ENCODE measurements around the gene KRTAP9-8. TPM values are rescaled to one million over a fixed set of nuclear protein-coding genes. Genes with fewer than 3 reads are reported as not detected.
A peak's percentile ranks its signal among the peaks of the same experiment; 100 is the strongest.

Gene KRTAP9-8
- total RNA-seq, 3 donors from 2014 or later (not counting 1 experiment from before 2014, with no cell fraction given): not detected

GRCh38 chr17:41199421-41200078 lies 38.2 kb upstream of the KRTAP9-8 start:
- WGBS (ENCODE audit: insufficient coverage): 83% methylated on average over 4 of the region's 5 CpGs
- Mint-ChIP-seq H3K27me3 (ENCODE audit: low read depth in 2 of 2) (peaks cover 11 to 27% of the 10 kb centered on the region in 2 donors), H3K9me3 (no peaks in the 10 kb centered on the region), H3K4me3 (no peak overlapping the region), H3K36me3 (no peaks in the 10 kb centered on the region), H3K4me1 (no peaks in the 10 kb centered on the region), H3K27ac (no peak overlapping the region)
- ATAC-seq (no peak), DNase-seq (no peak)
- intact Hi-C loops (cut with micrococcal nuclease): no loop called here
- peaks cover 2% of the 10 kb centered on the region for H3K27me3 ChIP-seq (ENCODE audit: control insufficient read depth, insufficient read depth, low read length)
- H3K4me3 ChIP-seq (ENCODE audit: low read length): no peak overlapping the region
- H3K9me3 ChIP-seq (ENCODE audit: control insufficient read depth, insufficient read depth, low read length): no peaks in the 10 kb centered on the region
- H3K4me1 ChIP-seq (ENCODE audit: control insufficient read depth, insufficient read depth, low read length): no peaks in the 10 kb centered on the region
- no peaks in the 10 kb centered on the region for H3K36me3 ChIP-seq (ENCODE audit: control insufficient read depth, insufficient read depth, low read length)
- no peak overlapping the region for H3K27ac ChIP-seq (ENCODE audit: low read length)
- TF ChIP-seq CTCF (IDR thresholded peaks at IDR 0.05): no peak

DNA sequence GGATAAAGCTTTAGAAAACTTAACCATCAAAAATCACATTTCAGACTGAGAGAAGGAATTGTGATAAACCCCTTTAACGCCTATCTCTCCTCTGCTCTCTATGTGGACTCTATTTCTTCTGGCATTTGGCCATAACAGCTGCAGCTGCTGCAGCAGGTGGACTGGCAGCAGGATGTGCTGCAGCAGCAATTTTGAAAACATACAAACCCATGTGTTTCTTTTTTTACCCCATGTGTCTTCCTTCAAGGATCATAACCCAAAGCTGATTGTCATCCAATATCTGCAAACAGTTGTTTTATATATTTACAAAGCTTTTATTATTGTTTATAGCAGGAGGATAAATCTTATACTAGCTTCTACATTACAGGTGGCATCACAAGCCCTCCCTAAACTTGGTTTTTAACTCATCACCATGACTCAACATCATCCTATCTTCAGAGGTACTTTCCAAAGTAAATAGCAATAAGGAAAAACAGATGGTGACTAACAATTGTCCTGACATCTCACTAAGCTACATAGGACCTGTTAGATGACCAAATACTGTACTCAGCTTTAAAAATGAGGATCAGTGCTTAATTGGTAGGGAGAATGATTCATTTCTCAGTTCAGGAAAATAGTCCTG lies 25.8 kb upstream of the KRTAP9-8 start:
- H3K27ac ChIP-seq (ENCODE audit: low read length): no peak overlapping the region
- H3K27me3 ChIP-seq (ENCODE audit: control insufficient read depth, insufficient read depth, low read length): peaks cover 6% of the 10 kb centered on the region
- intact Hi-C loops (cut with micrococcal nuclease): no loop called here
- TF ChIP-seq CTCF (IDR thresholded peaks at IDR 0.05): no peak
- H3K9me3 ChIP-seq (ENCODE audit: control insufficient read depth, insufficient read depth, low read length): no peaks in the 10 kb centered on the region
- H3K4me3 ChIP-seq (ENCODE audit: low read length): no peak overlapping the region
- no peaks in the 10 kb centered on the region for H3K4me1 ChIP-seq (ENCODE audit: control insufficient read depth, insufficient read depth, low read length)
- Mint-ChIP-seq H3K4me1 (no peaks in the 10 kb centered on the region), H3K27me3 (ENCODE audit: low read depth in 2 of 2) (peaks cover 28 to 50% of the 10 kb centered on the region in 2 donors), H3K4me3 (no peak overlapping the region), H3K27ac (no peak overlapping the region), H3K36me3 (peaks cover 5% of the 10 kb centered on the region), H3K9me3 (no peaks in the 10 kb centered on the region)
- no peak for ATAC-seq
- DNase-seq: peak in 1 of 2 donors; percentile 14
- WGBS (ENCODE audit: insufficient coverage): 67% methylated on average over 1 of the region's 1 CpG
- H3K36me3 ChIP-seq (ENCODE audit: control insufficient read depth, insufficient read depth, low read length): no peaks in the 10 kb centered on the region

DNA sequence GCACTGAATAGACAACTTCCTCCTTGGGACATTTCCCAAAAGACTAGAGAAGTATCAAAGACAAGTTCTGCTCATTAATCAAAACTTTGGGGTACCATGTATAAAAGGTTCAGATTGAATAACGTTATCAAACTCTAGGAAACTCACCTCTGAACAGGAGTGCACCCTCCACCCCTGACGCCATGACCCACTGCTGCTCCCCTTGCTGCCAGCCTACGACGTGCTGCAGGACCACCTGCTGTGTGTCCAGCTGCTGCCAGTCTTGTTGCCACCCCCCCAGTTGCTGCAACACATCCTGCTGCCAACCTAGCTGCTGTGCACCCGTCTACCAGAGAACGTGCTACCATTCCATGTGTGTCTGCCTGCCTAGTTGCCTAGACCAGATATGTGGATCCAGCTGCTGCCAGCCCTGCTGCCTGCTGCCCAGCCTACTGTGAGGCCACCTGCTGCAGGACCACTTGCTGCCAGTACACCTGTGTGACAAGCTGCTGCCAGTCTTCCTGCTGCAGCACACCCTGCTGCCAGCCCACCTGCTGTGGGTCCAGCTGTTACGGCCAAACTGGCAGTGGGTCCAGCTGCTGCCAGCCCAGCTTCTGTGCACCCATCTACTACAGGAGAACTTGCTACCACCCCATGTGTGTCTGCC lies 25.2 kb upstream of the KRTAP9-8 start:
- no peak overlapping the region for H3K4me3 Mint-ChIP-seq
- Histone ChIP-seq H3K4me3 (ENCODE audit: low read length) (no peak overlapping the region), H3K9me3 (ENCODE audit: control insufficient read depth, insufficient read depth, low read length) (no peaks in the 10 kb centered on the region), H3K4me1 (ENCODE audit: control insufficient read depth, insufficient read depth, low read length) (no peaks in the 10 kb centered on the region), H3K36me3 (ENCODE audit: control insufficient read depth, insufficient read depth, low read length) (no peaks in the 10 kb centered on the region), H3K27ac (ENCODE audit: low read length) (no peak overlapping the region), H3K27me3 (ENCODE audit: control insufficient read depth, insufficient read depth, low read length) (peaks cover 6% of the 10 kb centered on the region)
- intact Hi-C loops (cut with micrococcal nuclease): no loop called here
- peaks cover 27 to 52% of the 10 kb centered on the region in 2 donors for H3K27me3 Mint-ChIP-seq (ENCODE audit: low read depth in 2 of 2)
- TF ChIP-seq CTCF (IDR thresholded peaks at IDR 0.05): no peak
- H3K36me3 Mint-ChIP-seq: peaks cover 5% of the 10 kb centered on the region
- no peaks in the 10 kb centered on the region for H3K4me1 Mint-ChIP-seq
- H3K9me3 Mint-ChIP-seq: no peaks in the 10 kb centered on the region
- 83% methylated on average over 7 of the region's 7 CpGs for WGBS (ENCODE audit: insufficient coverage)
- H3K27ac Mint-ChIP-seq: no peak overlapping the region
- ATAC-seq: no peak
- DNase-seq: no peak
